Left lung (tissue), 10 donors: ENCODE results near the gene NUCB1. TPM values are rescaled to one million over a fixed set of nuclear protein-coding genes. Genes with fewer than 3 reads are reported as not detected.
"Not testable (repeated sequence)": the region's sequence is repeated elsewhere in the genome, so short reads cannot be mapped to it uniquely, and the experiment has no call there.

Source experiments
- ATAC-seq: fragments of 200-7000 bp; cut with Tn5 transposase; one replicate; pipeline ENCODE4 v1.9.1; 2020; ENCODE audit warnings: moderate library complexity
- DNase-seq, 4 donors: peaks; one replicate each; pipeline ENCODE4 v3.0.0-alpha.2; 2013 to 2020
- H3K27ac ChIP-seq, 2 donors: fragments of 200-600 bp; sonication (generic) in 1 of 2; one replicate each; pipeline versions ENCODE4 v1.5.0 to v1.8.0; 2020 to 2021
- H3K27me3 ChIP-seq, 2 donors: fragments of 200-600 bp; sonication (generic) in 1 of 2; one replicate each; pipeline versions ENCODE4 v1.5.0 to v1.8.0; 2020 to 2021
- H3K36me3 ChIP-seq, 2 donors: fragments of 200-600 bp; sonication (generic) in 1 of 2; one replicate each; pipeline versions ENCODE4 v1.5.0 to v1.8.0; 2020 to 2021
- H3K4me1 ChIP-seq, 2 donors: fragments of 200-600 bp; one replicate each; pipeline ENCODE4 v1.8.0; 2021
- H3K4me3 ChIP-seq, 2 donors: fragments of 200-600 bp; sonication (generic) in 1 of 2; one replicate each; pipeline versions ENCODE4 v1.5.0 to v1.8.0; 2020 to 2021; ENCODE audit warnings: mild to moderate bottlenecking in 1 of 2
- H3K9me3 ChIP-seq, 2 donors: fragments of 200-600 bp; sonication (generic) in 1 of 2; one replicate each; pipeline versions ENCODE4 v1.5.0 to v1.8.0; 2020 to 2021
- CTCF ChIP-seq, 2 donors: fragments of 200-600 bp; sonication (generic) in 1 of 2; IDR thresholded peaks; one replicate each; pipeline versions ENCODE4 v1.5.0 to v1.8.0; 2021; ENCODE audit warnings: antibody characterized with exemption in 2 of 2
- intact Hi-C, 2 donors: fragments of 100-400 bp; cut with DNase I; formaldehyde crosslinking; loops; one replicate each; pipeline versions ENCODE4 v1.11.2 to v1.14.2; 2022
- polyA plus RNA-seq, 6 donors: library from polyadenylated mRNA; unstranded; fragments of 120-200 nt; gene quantifications; one replicate each; pipeline ENCODE4 v1.2.1, GENCODE V29; 2013; ENCODE audit not compliant: insufficient read length in 6 of 6
- total RNA-seq, 2 donors: library from RNA; stranded (reverse); fragmentation: NEBNext Ultra II Directional; extraction: Animal tissue kit (Norgen Biotek cat#: 25700); gene quantifications; one replicate each; pipeline ENCODE4 v1.2.1, GENCODE V29; 2021
- donor health status: DM: no; HTN: yes; CAD: no.
- donor health status: DM: no; HTN: no; CAD: no.

The NUCB1 gene
- total and polyA plus RNA-seq, 8 donors = 171 to 331 (median 201) TPM

GRCh38 chr19:48877855-48878195 is 22.3 kb upstream of the NUCB1 start:
- H3K27ac ChIP-seq = peak overlapping the region in 1 of 2 donors; percentile 99
- H3K36me3 ChIP-seq = peaks cover 0 to 64% of the 10 kb centered on the region in 2 donors
- no peaks in the 10 kb centered on the region for H3K27me3 ChIP-seq
- H3K4me3 ChIP-seq = no peak overlapping the region
- intact Hi-C loops = no loop called here
- no peak for TF ChIP-seq CTCF (IDR thresholded peaks at IDR 0.05)
- DNase-seq = no peak
- ATAC-seq = no peak
- no peaks in the 10 kb centered on the region for H3K9me3 ChIP-seq
- H3K4me1 ChIP-seq = peaks cover 22 to 70% of the 10 kb centered on the region in 2 donors

GRCh38 chr19:48878196-48879024 is 21.7 kb upstream of the NUCB1 start:
- Histone ChIP-seq H3K36me3 (peaks cover 0 to 60% of the 10 kb centered on the region in 2 donors), H3K9me3 (no peaks in the 10 kb centered on the region), H3K4me3 (no peak overlapping the region), H3K27me3 (no peaks in the 10 kb centered on the region), H3K4me1 (peaks cover 22 to 68% of the 10 kb centered on the region in 2 donors), H3K27ac (peak overlapping the region; percentile 44 to 99)
- DNase-seq = peak in 1 of 4 donors; percentile 45
- intact Hi-C loops = no loop called here
- TF ChIP-seq CTCF (IDR thresholded peaks at IDR 0.05) = no peak
- peak; percentile 2 for ATAC-seq

- TF ChIP-seq CTCF (IDR thresholded peaks at IDR 0.05) = no peak
- Histone ChIP-seq H3K4me3 (no peak overlapping the region), H3K27ac (peak overlapping the region; percentile 44 to 99), H3K27me3 (no peaks in the 10 kb centered on the region), H3K4me1 (peaks cover 16 to 61% of the 10 kb centered on the region in 2 donors), H3K36me3 (peaks cover 0 to 53% of the 10 kb centered on the region in 2 donors), H3K9me3 (no peaks in the 10 kb centered on the region)
- ATAC-seq (no peak), DNase-seq (no peak)
- intact Hi-C loops = no loop called here
Observed at GRCh38 chr19:48879025-48879637, 21.0 kb upstream of the NUCB1 start.

- H3K36me3 ChIP-seq = peaks cover 0 to 48% of the 10 kb centered on the region in 2 donors
- H3K27me3 ChIP-seq, intact Hi-C loops, H3K9me3 ChIP-seq, H3K4me3 ChIP-seq, ATAC-seq, DNase-seq: not testable (repeated sequence)
- peak overlapping the region in 1 of 2 donors; percentile 99 for H3K27ac ChIP-seq
- peaks cover 15 to 55% of the 10 kb centered on the region in 2 donors for H3K4me1 ChIP-seq
Observed at GRCh38 chr19:48879696-48880095, 20.4 kb upstream of the NUCB1 start.

GRCh38 chr19:48881741-48882657 is 18.1 kb upstream of the NUCB1 start:
- DNase-seq (no peak), ATAC-seq (peak; percentile 57)
- H3K9me3 ChIP-seq = no peaks in the 10 kb centered on the region
- intact Hi-C loops = no loop called here
- no peak for TF ChIP-seq CTCF (IDR thresholded peaks at IDR 0.05)
- peak overlapping the region in 1 of 2 donors; percentile 20 for H3K27ac ChIP-seq
- H3K36me3 ChIP-seq = peaks cover 0 to 24% of the 10 kb centered on the region in 2 donors
- H3K4me1 ChIP-seq = peaks cover 0 to 35% of the 10 kb centered on the region in 2 donors
- no peak overlapping the region for H3K4me3 ChIP-seq
- H3K27me3 ChIP-seq = no peaks in the 10 kb centered on the region
